Dermis blood vessel endothelial cell (primary cell): ENCODE results near the gene SORBS1. TPM values are rescaled to one million over a fixed set of nuclear protein-coding genes. Genes with fewer than 3 reads are reported as not detected.

Experiments
- DNase-seq: peaks from one replicate; pipeline ENCODE4 v3.0.0; 2010
- total RNA-seq: library from RNA; depleted of rRNA; stranded (reverse); fragments of >200 nt; gene quantifications from 2 replicates; pipeline ENCODE4 v1.2.3, GENCODE V29; 2014

Gene SORBS1
- total RNA-seq, 1 donor from 2014 or later, result 0.68 TPM

GRCh38 chr10:95287281-95287680, 273.9 kb downstream of the SORBS1 start:
- DNase-seq, result peak; percentile 55

DNA sequence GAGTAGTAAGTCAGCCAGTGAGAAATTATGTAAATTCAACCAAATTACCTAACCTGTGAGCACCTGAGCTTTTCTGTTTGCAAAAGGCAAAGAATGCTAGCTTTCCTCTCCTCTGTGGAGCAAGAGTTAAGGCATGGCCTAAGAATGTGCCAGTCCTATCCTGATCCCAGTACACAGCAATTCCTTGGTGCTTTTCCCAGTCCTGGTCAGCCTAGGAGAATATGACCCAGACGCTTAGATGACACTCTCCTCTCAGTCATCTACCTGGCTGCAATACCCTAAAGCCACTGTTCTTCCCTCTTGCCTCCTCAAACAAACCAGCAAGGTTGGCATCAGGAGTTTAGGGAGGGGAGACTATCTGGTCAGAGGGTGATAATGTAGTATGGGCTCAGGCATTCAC, 274.5 kb downstream of the SORBS1 start:
- no peak for DNase-seq

DNA sequence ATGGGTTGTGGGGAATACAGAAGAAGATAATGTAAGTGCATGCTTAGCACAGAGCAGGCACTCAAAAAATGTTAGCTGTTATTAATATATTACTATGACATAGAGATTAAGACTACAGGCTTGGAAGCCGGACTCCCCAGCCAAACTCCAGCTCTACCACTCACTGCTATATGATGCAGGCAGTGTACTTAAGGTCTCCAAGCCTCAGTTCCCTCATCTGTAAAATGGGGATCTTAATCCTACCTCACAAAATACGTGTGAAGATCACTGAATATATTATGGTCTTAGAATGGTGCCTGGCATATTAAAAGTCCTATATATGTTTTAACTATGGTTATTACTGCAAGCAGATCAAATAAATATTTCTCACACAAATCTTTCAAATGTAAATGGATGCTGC, 275.6 kb downstream of the SORBS1 start:
- DNase-seq, result no peak

DNA sequence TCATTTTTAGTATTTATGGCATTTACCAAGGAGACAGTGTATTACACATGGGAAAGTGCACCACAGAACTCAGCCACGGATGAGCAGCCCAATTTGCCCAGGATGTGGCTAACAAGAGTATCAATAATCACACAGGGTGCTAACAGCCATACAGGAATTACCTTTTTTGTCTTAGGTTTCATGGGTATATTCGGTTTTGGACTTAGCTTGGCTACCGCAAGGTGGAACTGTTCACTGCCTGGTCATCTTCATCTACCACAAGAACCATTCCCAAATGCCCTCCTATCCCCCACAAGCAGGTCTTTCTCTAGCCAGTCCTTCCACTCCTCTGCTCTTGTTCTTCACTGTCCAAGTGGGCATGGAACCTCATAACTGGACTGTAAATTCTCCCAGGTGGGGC, 276.4 kb downstream of the SORBS1 start:
- no peak for DNase-seq

DNA sequence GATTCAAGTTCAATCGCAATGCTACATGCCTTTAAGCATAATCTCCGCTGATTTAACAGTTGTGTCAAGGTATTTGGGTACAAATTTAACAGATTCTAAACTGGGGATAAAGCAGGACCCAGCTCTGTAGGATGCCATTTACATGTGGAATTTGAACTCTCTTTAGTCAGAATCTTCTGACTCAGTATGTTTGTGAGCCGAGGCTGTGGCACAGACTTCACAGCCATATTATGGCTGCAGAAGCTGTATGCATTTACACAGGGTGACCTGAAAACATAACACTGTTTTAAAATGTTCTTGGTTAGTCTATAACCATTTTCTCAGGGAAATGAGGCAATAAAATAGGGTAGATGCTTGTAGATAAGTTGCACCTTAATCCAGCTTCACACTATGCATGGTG, 279.1 kb downstream of the SORBS1 start:
- DNase-seq, result no peak

- DNase-seq, result no peak
Observed at GRCh38 chr10:95281206-95281605, 280.0 kb downstream of the SORBS1 start.

- DNase-seq, result peak; percentile 39
Observed at GRCh38 chr10:95280637-95281036, 280.5 kb downstream of the SORBS1 start.

DNA sequence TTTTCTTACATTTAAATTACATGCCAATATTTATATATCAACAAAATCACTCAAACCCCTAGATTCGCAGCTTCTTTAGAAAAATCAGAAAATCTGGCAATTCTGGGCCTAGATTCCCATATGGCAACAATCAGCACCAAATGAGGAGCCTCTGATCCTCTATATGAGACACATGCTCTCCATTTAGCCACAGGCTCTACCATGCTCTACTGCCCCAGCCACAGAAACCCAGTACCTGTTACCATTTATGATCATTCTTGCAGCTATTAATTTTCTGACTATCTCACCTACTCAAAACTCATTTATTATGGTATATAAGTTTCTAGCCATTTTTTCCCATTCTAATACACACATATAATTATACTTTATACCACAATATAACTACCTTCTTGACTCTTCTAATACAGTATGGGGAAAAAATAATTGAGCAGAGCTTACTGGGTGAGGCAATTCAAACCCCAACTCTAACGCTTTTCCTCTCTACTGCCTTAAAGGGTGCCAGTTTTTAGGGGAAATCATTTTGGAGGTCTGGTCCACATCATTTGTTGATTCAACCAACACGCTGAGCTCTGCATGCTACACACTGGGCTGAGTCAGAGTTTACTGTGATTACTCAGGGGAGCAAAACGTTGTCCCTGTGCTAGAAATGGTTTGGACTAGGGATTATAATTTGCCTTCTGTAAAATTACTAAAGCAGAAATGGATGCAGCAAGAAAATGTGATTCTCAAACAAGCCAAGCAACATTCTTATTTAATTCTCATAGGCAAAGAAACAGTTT, 281.9 kb downstream of the SORBS1 start:
- DNase-seq, result peak; percentile 57

GRCh38 chr10:95278061-95278988, 282.8 kb downstream of the SORBS1 start:
- no peak for DNase-seq

DNA sequence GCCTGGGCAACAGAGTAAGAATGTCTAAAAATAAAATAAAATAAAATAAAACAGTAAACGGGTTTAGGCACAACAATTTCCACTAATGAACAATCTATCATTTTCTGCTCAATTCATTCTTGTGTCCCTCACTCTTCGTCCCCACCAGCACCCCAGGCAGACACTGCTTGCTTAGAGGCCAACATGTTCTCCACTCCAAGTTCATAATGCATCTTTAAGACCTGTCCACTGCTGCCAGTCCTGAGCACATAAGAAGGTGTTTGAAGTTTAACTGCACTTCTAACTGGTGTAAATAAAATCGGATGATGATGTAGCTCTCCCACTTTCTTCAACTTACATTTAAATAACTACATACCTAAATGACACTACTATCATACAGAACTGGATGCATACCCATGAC, 283.6 kb downstream of the SORBS1 start:
- DNase-seq, result no peak

- no peak for DNase-seq
Observed at GRCh38 chr10:95277201-95277570, 284.0 kb downstream of the SORBS1 start.

GRCh38 chr10:95276367-95277200, 284.6 kb downstream of the SORBS1 start:
- DNase-seq, result no peak

DNA sequence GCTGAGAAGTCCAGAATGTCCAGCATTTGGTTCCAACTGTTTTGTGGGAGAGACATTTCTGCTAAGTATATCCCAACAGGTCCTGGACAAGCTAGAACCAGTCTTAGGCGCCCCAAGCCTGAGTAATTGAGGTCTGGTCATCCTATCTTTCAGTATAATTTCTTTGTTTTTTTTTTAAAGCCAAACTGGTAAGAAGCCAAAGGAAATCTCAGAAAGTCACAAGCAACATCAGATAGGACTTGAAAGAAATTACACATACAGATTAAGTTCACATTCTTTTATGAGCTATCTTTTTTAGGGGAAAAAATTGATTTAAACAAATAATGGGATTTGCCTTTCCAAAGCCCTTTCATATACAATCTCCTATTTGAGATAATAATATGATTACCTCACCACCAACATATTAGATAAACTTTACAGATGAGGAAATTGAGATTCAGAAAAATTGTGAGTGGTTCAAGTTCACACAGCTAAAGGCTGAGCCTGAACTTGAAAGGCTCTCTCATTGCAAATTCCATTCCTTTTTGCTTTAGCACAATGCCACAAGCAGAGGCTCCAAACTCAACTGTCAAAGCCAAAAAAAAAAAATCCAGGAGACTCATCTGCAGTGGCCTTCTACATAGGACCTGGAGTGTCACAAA, 285.3 kb downstream of the SORBS1 start:
- no peak for DNase-seq

- peak; percentile 91 for DNase-seq
Observed at GRCh38 chr10:95273393-95274312, 287.5 kb downstream of the SORBS1 start.

GRCh38 chr10:95268438-95268837, 292.7 kb downstream of the SORBS1 start:
- peak; percentile 96 for DNase-seq

- no peak for DNase-seq
Observed at GRCh38 chr10:95267251-95267650, 293.9 kb downstream of the SORBS1 start.

- DNase-seq, result peak; percentile 96
Observed at GRCh38 chr10:95266674-95267095, 294.5 kb downstream of the SORBS1 start.

GRCh38 chr10:95265572-95265971, 295.6 kb downstream of the SORBS1 start:
- DNase-seq, result no peak

- no peak for DNase-seq
Observed at GRCh38 chr10:95264227-95265051, 296.7 kb downstream of the SORBS1 start.

- DNase-seq, result no peak
Observed at GRCh38 chr10:95263864-95264226, 297.3 kb downstream of the SORBS1 start.
